ENCODE measurements around the gene SUPT4H1.

Gene SUPT4H1

GRCh38 chr17:58319173-58320162, 32.5 kb downstream of the SUPT4H1 start:
- peaks cover 11 to 13% of the 10 kb centered on the region in 2 donors for H3K4me1 ChIP-seq (ENCODE audit: control insufficient read depth in 1 of 2, insufficient read depth in 2 of 2, low read length in 2 of 2)
- no peaks in the 10 kb centered on the region for H3K9me3 ChIP-seq (ENCODE audit: control insufficient read depth in 1 of 2, low read length in 2 of 2)
- H3K27ac ChIP-seq (ENCODE audit: low read depth, low read length) = no peak overlapping the region
- no peaks in the 10 kb centered on the region for H3K36me3 ChIP-seq (ENCODE audit: control insufficient read depth in 1 of 2, insufficient read depth in 2 of 2, low read length in 2 of 2)
- peaks cover 0 to 5% of the 10 kb centered on the region in 2 donors for H3K27me3 ChIP-seq (ENCODE audit: control insufficient read depth in 1 of 2, insufficient read depth in 2 of 2, low read length in 2 of 2)
- H3K4me3 ChIP-seq (ENCODE audit: low read depth in 1 of 2, low read length in 2 of 2) = no peak overlapping the region
- no peak overlapping the region for H3K9ac ChIP-seq (ENCODE audit: low read depth in 1 of 2, low read length in 2 of 2)

- Histone ChIP-seq H3K27me3 (ENCODE audit: control insufficient read depth in 1 of 2, insufficient read depth in 2 of 2, low read length in 2 of 2) (peaks cover 0 to under 1% of the 10 kb centered on the region in 2 donors), H3K4me1 (ENCODE audit: control insufficient read depth in 1 of 2, insufficient read depth in 2 of 2, low read length in 2 of 2) (peaks cover 9 to 11% of the 10 kb centered on the region in 2 donors), H3K36me3 (ENCODE audit: control insufficient read depth in 1 of 2, insufficient read depth in 2 of 2, low read length in 2 of 2) (no peaks in the 10 kb centered on the region), H3K4me3 (ENCODE audit: low read depth in 1 of 2, low read length in 2 of 2) (no peak overlapping the region), H3K27ac (ENCODE audit: low read depth, low read length) (no peak overlapping the region), H3K9ac (ENCODE audit: low read depth in 1 of 2, low read length in 2 of 2) (no peak overlapping the region), H3K9me3 (ENCODE audit: control insufficient read depth in 1 of 2, low read length in 2 of 2) (no peaks in the 10 kb centered on the region)
Observed at GRCh38 chr17:58318627-58319172, 33.3 kb downstream of the SUPT4H1 start.

- H3K9me3 ChIP-seq (ENCODE audit: control insufficient read depth in 1 of 2, low read length in 2 of 2) = no peaks in the 10 kb centered on the region
- H3K36me3 ChIP-seq (ENCODE audit: control insufficient read depth in 1 of 2, insufficient read depth in 2 of 2, low read length in 2 of 2) = no peaks in the 10 kb centered on the region
- no peak overlapping the region for H3K4me3 ChIP-seq (ENCODE audit: low read depth in 1 of 2, low read length in 2 of 2)
- H3K27ac ChIP-seq (ENCODE audit: low read depth, low read length) = no peak overlapping the region
- H3K27me3 ChIP-seq (ENCODE audit: control insufficient read depth in 1 of 2, insufficient read depth in 2 of 2, low read length in 2 of 2) = no peaks in the 10 kb centered on the region
- no peak overlapping the region for H3K9ac ChIP-seq (ENCODE audit: low read depth in 1 of 2, low read length in 2 of 2)
- peaks cover 9 to 11% of the 10 kb centered on the region in 2 donors for H3K4me1 ChIP-seq (ENCODE audit: control insufficient read depth in 1 of 2, insufficient read depth in 2 of 2, low read length in 2 of 2)
Observed at GRCh38 chr17:58318065-58318481, 33.9 kb downstream of the SUPT4H1 start.

GRCh38 chr17:58317421-58318064, 34.5 kb downstream of the SUPT4H1 start:
- Histone ChIP-seq H3K36me3 (ENCODE audit: control insufficient read depth in 1 of 2, insufficient read depth in 2 of 2, low read length in 2 of 2) (no peaks in the 10 kb centered on the region), H3K4me1 (ENCODE audit: control insufficient read depth in 1 of 2, insufficient read depth in 2 of 2, low read length in 2 of 2) (peaks cover 9 to 11% of the 10 kb centered on the region in 2 donors), H3K9me3 (ENCODE audit: control insufficient read depth in 1 of 2, low read length in 2 of 2) (no peaks in the 10 kb centered on the region), H3K27ac (ENCODE audit: low read depth, low read length) (no peak overlapping the region), H3K27me3 (ENCODE audit: control insufficient read depth in 1 of 2, insufficient read depth in 2 of 2, low read length in 2 of 2) (no peaks in the 10 kb centered on the region), H3K9ac (ENCODE audit: low read depth in 1 of 2, low read length in 2 of 2) (no peak overlapping the region), H3K4me3 (ENCODE audit: low read depth in 1 of 2, low read length in 2 of 2) (peak overlapping the region in 1 of 2 donors; percentile 3)

DNA sequence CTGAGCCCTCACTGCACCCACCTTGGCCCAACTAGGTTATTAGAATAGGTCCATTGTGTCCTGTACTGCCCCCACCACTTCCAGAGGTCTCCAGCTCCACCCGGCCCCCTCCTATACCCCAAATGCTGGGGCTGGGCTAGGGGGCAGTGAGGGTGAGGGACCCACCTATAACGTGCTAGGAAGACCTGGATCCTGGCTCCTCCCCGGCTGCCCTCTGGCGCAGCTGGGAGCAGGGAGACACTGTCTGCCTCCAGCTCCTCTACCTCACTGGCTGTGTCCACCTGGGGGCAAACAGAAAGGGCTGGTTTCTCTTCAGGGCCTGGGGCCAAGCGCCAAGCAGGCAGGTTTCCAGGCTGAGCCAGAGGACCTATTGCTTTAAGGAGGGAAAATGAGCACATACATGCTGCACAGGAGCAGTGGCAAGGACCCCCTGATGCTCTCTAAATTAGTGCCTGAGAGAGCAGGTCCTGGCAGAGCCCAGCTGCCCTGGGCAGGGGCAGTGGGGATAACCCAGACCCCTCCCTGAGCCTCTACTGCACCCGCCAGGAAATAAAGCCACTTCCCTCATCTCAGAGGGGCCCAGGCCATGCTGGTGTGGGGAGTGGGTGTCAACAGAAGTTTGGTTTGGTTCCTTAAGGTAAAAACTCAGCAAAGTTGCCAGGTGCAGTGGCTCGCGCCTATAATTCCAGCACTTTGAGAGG, 35.6 kb downstream of the SUPT4H1 start:
- Histone ChIP-seq H3K4me1 (ENCODE audit: control insufficient read depth in 1 of 2, insufficient read depth in 2 of 2, low read length in 2 of 2) (peaks cover 9 to 11% of the 10 kb centered on the region in 2 donors), H3K9me3 (ENCODE audit: control insufficient read depth in 1 of 2, low read length in 2 of 2) (no peaks in the 10 kb centered on the region), H3K36me3 (ENCODE audit: control insufficient read depth in 1 of 2, insufficient read depth in 2 of 2, low read length in 2 of 2) (no peaks in the 10 kb centered on the region), H3K27me3 (ENCODE audit: control insufficient read depth in 1 of 2, insufficient read depth in 2 of 2, low read length in 2 of 2) (no peaks in the 10 kb centered on the region), H3K9ac (ENCODE audit: low read depth in 1 of 2, low read length in 2 of 2) (no peak overlapping the region), H3K4me3 (ENCODE audit: low read depth in 1 of 2, low read length in 2 of 2) (no peak overlapping the region), H3K27ac (ENCODE audit: low read depth, low read length) (no peak overlapping the region)

GRCh38 chr17:58315750-58316149, 36.3 kb downstream of the SUPT4H1 start:
- H3K4me1 ChIP-seq (ENCODE audit: control insufficient read depth in 1 of 2, insufficient read depth in 2 of 2, low read length in 2 of 2) = peaks cover 9 to 11% of the 10 kb centered on the region in 2 donors
- no peak overlapping the region for H3K9ac ChIP-seq (ENCODE audit: low read depth in 1 of 2, low read length in 2 of 2)

DNA sequence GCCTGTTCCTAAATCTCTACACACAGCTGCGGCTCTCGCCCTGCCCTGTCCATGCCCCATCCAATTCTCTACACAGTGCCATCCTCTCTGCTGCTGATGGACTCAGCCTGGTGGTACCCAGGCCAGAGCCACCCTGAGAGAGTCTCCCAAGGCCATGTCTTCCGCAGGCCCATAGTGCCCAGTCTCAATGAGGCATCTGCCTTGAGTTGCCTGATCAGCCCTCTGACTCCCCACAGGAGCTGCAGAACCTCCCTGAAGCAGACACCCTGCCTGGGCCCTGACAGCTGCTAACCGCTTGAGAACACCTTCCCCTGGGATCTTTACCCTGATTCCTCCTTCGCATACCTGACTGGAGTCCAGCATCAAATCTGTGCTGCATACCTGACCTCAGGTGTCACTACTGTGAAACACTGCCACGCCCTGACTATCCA, 36.7 kb downstream of the SUPT4H1 start:
- no peak overlapping the region for H3K27ac ChIP-seq (ENCODE audit: low read depth, low read length)
- H3K4me3 ChIP-seq (ENCODE audit: low read depth in 1 of 2, low read length in 2 of 2) = no peak overlapping the region
- no peak overlapping the region for H3K9ac ChIP-seq (ENCODE audit: low read depth in 1 of 2, low read length in 2 of 2)
- no peaks in the 10 kb centered on the region for H3K27me3 ChIP-seq (ENCODE audit: control insufficient read depth in 1 of 2, insufficient read depth in 2 of 2, low read length in 2 of 2)
- no peaks in the 10 kb centered on the region for H3K9me3 ChIP-seq (ENCODE audit: control insufficient read depth in 1 of 2, low read length in 2 of 2)
- no peaks in the 10 kb centered on the region for H3K36me3 ChIP-seq (ENCODE audit: control insufficient read depth in 1 of 2, insufficient read depth in 2 of 2, low read length in 2 of 2)
- H3K4me1 ChIP-seq (ENCODE audit: control insufficient read depth in 1 of 2, insufficient read depth in 2 of 2, low read length in 2 of 2) = peaks cover 9 to 11% of the 10 kb centered on the region in 2 donors

More at GRCh38 chr17:58315750-58316149, 36.3 kb downstream of the SUPT4H1 start:
- no peaks in the 10 kb centered on the region for H3K36me3 ChIP-seq (ENCODE audit: control insufficient read depth in 1 of 2, insufficient read depth in 2 of 2, low read length in 2 of 2)
- no peak overlapping the region for H3K4me3 ChIP-seq (ENCODE audit: low read depth in 1 of 2, low read length in 2 of 2)
- no peak overlapping the region for H3K27ac ChIP-seq (ENCODE audit: low read depth, low read length)
- H3K27me3 ChIP-seq (ENCODE audit: control insufficient read depth in 1 of 2, insufficient read depth in 2 of 2, low read length in 2 of 2) = no peaks in the 10 kb centered on the region
- H3K9me3 ChIP-seq (ENCODE audit: control insufficient read depth in 1 of 2, low read length in 2 of 2) = no peaks in the 10 kb centered on the region

DNA sequence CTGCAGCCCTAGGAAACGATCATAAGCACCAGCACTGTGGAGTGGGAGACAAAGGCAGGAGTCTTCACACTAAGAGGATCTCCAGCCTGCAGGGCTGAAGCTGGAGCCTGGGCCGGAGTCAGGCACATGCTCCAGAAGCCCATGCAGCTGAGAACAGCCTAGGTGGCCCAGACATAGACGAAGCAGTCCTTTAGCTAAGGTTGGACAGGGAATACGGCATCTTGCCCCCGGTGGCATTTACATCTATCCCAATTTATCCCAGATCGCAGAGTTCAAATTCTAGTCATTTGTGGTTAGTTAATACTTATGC, 37.3 kb downstream of the SUPT4H1 start:
- Histone ChIP-seq H3K36me3 (ENCODE audit: control insufficient read depth in 1 of 2, insufficient read depth in 2 of 2, low read length in 2 of 2) (no peaks in the 10 kb centered on the region), H3K9me3 (ENCODE audit: control insufficient read depth in 1 of 2, low read length in 2 of 2) (no peaks in the 10 kb centered on the region), H3K27ac (ENCODE audit: low read depth, low read length) (no peak overlapping the region), H3K27me3 (ENCODE audit: control insufficient read depth in 1 of 2, insufficient read depth in 2 of 2, low read length in 2 of 2) (no peaks in the 10 kb centered on the region), H3K4me1 (ENCODE audit: control insufficient read depth in 1 of 2, insufficient read depth in 2 of 2, low read length in 2 of 2) (peaks cover 9 to 11% of the 10 kb centered on the region in 2 donors), H3K9ac (ENCODE audit: low read depth in 1 of 2, low read length in 2 of 2) (no peak overlapping the region), H3K4me3 (ENCODE audit: low read depth in 1 of 2, low read length in 2 of 2) (no peak overlapping the region)

DNA sequence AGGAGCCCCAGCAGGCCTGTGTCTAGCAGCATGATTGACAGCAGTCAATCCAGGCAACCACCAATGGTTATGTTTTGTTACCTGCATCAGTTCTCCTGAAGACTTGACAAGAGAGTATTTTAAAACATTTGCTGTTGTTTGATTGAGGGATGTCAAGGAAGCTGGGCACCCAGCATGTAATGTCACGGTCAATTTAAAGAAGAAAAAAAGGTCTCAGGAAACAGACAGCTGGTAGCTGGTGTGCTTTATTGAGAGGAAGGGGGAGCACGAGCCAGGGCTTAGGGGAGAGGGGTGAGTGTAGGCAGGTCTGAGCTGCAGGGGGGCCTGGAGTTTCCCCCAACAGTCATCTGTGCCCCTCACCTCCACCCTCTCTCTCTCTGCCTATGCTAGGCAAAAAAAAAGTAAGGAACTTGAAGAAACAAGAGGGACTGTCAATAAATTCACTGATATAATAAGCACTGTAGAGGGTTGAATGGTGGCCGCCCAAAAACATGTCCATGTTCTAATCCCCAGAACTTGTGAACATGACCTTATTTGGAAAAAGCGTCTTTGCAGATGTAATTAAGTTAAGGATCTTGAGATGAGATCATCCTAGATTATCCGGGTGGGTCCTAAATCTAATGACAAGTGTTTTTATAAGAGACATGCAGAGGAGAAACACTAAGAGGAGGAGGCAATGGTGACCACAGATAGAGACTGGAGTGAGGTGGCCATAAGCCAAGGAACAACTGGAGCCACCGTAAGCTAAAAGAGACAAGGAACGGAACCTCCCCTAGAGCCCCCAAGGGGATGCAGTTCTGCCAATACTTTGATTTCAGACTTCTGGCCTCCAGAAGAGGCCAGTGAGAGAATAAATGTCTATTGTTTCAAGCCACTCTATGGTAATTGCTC, 37.9 kb downstream of the SUPT4H1 start:
- H3K9me3 ChIP-seq (ENCODE audit: control insufficient read depth in 1 of 2, low read length in 2 of 2) = no peaks in the 10 kb centered on the region
- H3K36me3 ChIP-seq (ENCODE audit: control insufficient read depth in 1 of 2, insufficient read depth in 2 of 2, low read length in 2 of 2) = no peaks in the 10 kb centered on the region
- no peak overlapping the region for H3K9ac ChIP-seq (ENCODE audit: low read depth in 1 of 2, low read length in 2 of 2)
- peaks cover 9 to 11% of the 10 kb centered on the region in 2 donors for H3K4me1 ChIP-seq (ENCODE audit: control insufficient read depth in 1 of 2, insufficient read depth in 2 of 2, low read length in 2 of 2)
- H3K4me3 ChIP-seq (ENCODE audit: low read depth in 1 of 2, low read length in 2 of 2) = no peak overlapping the region
- no peak overlapping the region for H3K27ac ChIP-seq (ENCODE audit: low read depth, low read length)
- H3K27me3 ChIP-seq (ENCODE audit: control insufficient read depth in 1 of 2, insufficient read depth in 2 of 2, low read length in 2 of 2) = no peaks in the 10 kb centered on the region
